Measurements from ENCODE around the gene SSNA1. TPM values are rescaled to one million over a fixed set of nuclear protein-coding genes. Genes with fewer than 3 reads are reported as not detected.
A peak's percentile ranks its signal among the peaks of the same experiment; 100 is the strongest.

The SSNA1 gene
- total and polyA plus RNA-seq, 2 donors (not counting 1 experiment from before 2014, with no cell fraction given): 37.7 to 56.3 TPM

- DNase-seq (ENCODE audit: low read depth in 2 of 2): no peak
Observed at GRCh38 chr9:137166380-137167229, 21.9 kb upstream of the SSNA1 start.

GRCh38 chr9:137167277-137167746, 21.2 kb upstream of the SSNA1 start:
- no peak for DNase-seq (ENCODE audit: low read depth in 2 of 2)
- H3K27ac ChIP-seq (ENCODE audit: insufficient read depth, low read length): no peak overlapping the region
- peaks cover 50% of the 10 kb centered on the region for H3K27me3 ChIP-seq (ENCODE audit: control insufficient read depth, insufficient read depth, low read length)
- no peaks in the 10 kb centered on the region for H3K9me3 ChIP-seq (ENCODE audit: control insufficient read depth, insufficient read depth, low read depth, low read length)
- H3K4me3 ChIP-seq (replicated peaks in 1 of 4; ENCODE audit: control extremely low read depth in 1 of 4, insufficient read depth in 1 of 4, low read depth in 3 of 4, low read length in 4 of 4): no peak overlapping the region
- H3K4me2 ChIP-seq (ENCODE audit: extremely low read depth, insufficient read depth, low read length): no peak overlapping the region
- H2AFZ ChIP-seq (ENCODE audit: low read length): no peak overlapping the region
- no peaks in the 10 kb centered on the region for H3K79me2 ChIP-seq (ENCODE audit: control insufficient read depth, insufficient read depth, low read length)
- no peaks in the 10 kb centered on the region for H4K20me1 ChIP-seq (ENCODE audit: control insufficient read depth, extremely low read depth, insufficient read depth, low read length)
- H3K4me1 ChIP-seq (ENCODE audit: control insufficient read depth, extremely low read depth, insufficient read depth, low read length): no peaks in the 10 kb centered on the region
- H3K36me3 ChIP-seq (ENCODE audit: control insufficient read depth, insufficient read depth, low read length): no peaks in the 10 kb centered on the region
- TF ChIP-seq, protein P1, sequence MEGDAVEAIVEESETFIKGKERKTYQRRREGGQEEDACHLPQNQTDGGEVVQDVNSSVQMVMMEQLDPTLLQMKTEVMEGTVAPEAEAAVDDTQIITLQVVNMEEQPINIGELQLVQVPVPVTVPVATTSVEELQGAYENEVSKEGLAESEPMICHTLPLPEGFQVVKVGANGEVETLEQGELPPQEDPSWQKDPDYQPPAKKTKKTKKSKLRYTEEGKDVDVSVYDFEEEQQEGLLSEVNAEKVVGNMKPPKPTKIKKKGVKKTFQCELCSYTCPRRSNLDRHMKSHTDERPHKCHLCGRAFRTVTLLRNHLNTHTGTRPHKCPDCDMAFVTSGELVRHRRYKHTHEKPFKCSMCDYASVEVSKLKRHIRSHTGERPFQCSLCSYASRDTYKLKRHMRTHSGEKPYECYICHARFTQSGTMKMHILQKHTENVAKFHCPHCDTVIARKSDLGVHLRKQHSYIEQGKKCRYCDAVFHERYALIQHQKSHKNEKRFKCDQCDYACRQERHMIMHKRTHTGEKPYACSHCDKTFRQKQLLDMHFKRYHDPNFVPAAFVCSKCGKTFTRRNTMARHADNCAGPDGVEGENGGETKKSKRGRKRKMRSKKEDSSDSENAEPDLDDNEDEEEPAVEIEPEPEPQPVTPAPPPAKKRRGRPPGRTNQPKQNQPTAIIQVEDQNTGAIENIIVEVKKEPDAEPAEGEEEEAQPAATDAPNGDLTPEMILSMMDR (conservative IDR thresholded peaks at IDR 0.05 in 1 of 2, IDR thresholded peaks at IDR 0.05 in 1 of 2; ENCODE audit: low read depth in 1 of 2, low read length in 2 of 2): no peak
- TF ChIP-seq EZH2 (IDR thresholded peaks at IDR 0.05; ENCODE audit: low read length, missing control alignments): no peak
- H3K9ac ChIP-seq (ENCODE audit: insufficient read depth, low read length): no peak overlapping the region

More at GRCh38 chr9:137166380-137167229, 21.9 kb upstream of the SSNA1 start:
- no peaks in the 10 kb centered on the region for H3K79me2 ChIP-seq (ENCODE audit: control insufficient read depth, insufficient read depth, low read length)
- H3K4me3 ChIP-seq (replicated peaks in 1 of 4; ENCODE audit: control extremely low read depth in 1 of 4, insufficient read depth in 1 of 4, low read depth in 3 of 4, low read length in 4 of 4): no peak overlapping the region
- no peaks in the 10 kb centered on the region for H3K4me1 ChIP-seq (ENCODE audit: control insufficient read depth, extremely low read depth, insufficient read depth, low read length)
- H3K27ac ChIP-seq (ENCODE audit: insufficient read depth, low read length): no peak overlapping the region
- H3K27me3 ChIP-seq (ENCODE audit: control insufficient read depth, insufficient read depth, low read length): peaks cover 50% of the 10 kb centered on the region
- TF ChIP-seq EZH2 (IDR thresholded peaks at IDR 0.05; ENCODE audit: low read length, missing control alignments): peak; percentile 77
- TF ChIP-seq, protein P1 (conservative IDR thresholded peaks at IDR 0.05 in 1 of 2, IDR thresholded peaks at IDR 0.05 in 1 of 2; ENCODE audit: low read depth in 1 of 2, low read length in 2 of 2): no peak
- H3K36me3 ChIP-seq (ENCODE audit: control insufficient read depth, insufficient read depth, low read length): no peaks in the 10 kb centered on the region
- no peak overlapping the region for H2AFZ ChIP-seq (ENCODE audit: low read length)
- H3K9ac ChIP-seq (ENCODE audit: insufficient read depth, low read length): no peak overlapping the region
- H3K9me3 ChIP-seq (ENCODE audit: control insufficient read depth, insufficient read depth, low read depth, low read length): no peaks in the 10 kb centered on the region
- H3K4me2 ChIP-seq (ENCODE audit: extremely low read depth, insufficient read depth, low read length): no peak overlapping the region
- H4K20me1 ChIP-seq (ENCODE audit: control insufficient read depth, extremely low read depth, insufficient read depth, low read length): no peaks in the 10 kb centered on the region

DNA sequence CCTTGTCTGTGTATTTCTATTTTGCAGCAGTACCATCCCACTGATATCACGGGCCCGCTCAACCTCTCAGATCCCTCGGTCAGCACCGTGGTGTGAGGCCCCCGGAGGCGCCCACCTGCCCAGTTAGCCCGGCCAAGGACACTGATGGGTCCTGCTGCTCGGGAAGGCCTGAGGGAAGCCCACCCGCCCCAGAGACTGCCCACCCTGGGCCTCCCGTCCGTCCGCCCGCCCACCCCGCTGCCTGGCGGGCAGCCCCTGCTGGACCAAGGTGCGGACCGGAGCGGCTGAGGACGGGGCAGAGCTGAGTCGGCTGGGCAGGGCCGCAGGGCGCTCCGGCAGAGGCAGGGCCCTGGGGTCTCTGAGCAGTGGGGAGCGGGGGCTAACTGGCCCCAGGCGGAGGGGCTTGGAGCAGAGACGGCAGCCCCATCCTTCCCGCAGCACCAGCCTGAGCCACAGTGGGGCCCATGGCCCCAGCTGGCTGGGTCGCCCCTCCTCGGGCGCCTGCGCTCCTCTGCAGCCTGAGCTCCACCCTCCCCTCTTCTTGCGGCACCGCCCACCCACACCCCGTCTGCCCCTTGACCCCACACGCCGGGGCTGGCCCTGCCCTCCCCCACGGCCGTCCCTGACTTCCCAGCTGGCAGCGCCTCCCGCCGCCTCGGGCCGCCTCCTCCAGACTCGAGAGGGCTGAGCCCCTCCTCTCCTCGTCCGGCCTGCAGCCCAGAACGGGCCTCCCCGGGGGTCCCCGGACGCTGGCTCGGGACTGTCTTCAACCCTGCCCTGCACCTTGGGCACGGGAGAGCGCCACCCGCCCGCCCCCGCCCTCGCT, 20.5 kb upstream of the SSNA1 start:
- H3K27ac ChIP-seq (ENCODE audit: insufficient read depth, low read length): no peak overlapping the region
- TF ChIP-seq EZH2 (IDR thresholded peaks at IDR 0.05; ENCODE audit: low read length, missing control alignments): peak; percentile 81
- TF ChIP-seq, protein P1 (conservative IDR thresholded peaks at IDR 0.05 in 1 of 2, IDR thresholded peaks at IDR 0.05 in 1 of 2; ENCODE audit: low read depth in 1 of 2, low read length in 2 of 2): no peak
- no peak overlapping the region for H3K4me2 ChIP-seq (ENCODE audit: extremely low read depth, insufficient read depth, low read length)
- no peaks in the 10 kb centered on the region for H4K20me1 ChIP-seq (ENCODE audit: control insufficient read depth, extremely low read depth, insufficient read depth, low read length)
- H3K27me3 ChIP-seq (ENCODE audit: control insufficient read depth, insufficient read depth, low read length): peaks cover 46% of the 10 kb centered on the region
- peak in 1 of 2 donors; percentile 39 for DNase-seq (ENCODE audit: low read depth in 2 of 2)
- no peaks in the 10 kb centered on the region for H3K4me1 ChIP-seq (ENCODE audit: control insufficient read depth, extremely low read depth, insufficient read depth, low read length)
- H3K79me2 ChIP-seq (ENCODE audit: control insufficient read depth, insufficient read depth, low read length): no peaks in the 10 kb centered on the region
- no peak overlapping the region for H3K9ac ChIP-seq (ENCODE audit: insufficient read depth, low read length)
- no peaks in the 10 kb centered on the region for H3K36me3 ChIP-seq (ENCODE audit: control insufficient read depth, insufficient read depth, low read length)
- H3K4me3 ChIP-seq (replicated peaks in 1 of 4; ENCODE audit: control extremely low read depth in 1 of 4, insufficient read depth in 1 of 4, low read depth in 3 of 4, low read length in 4 of 4): no peak overlapping the region
- no peaks in the 10 kb centered on the region for H3K9me3 ChIP-seq (ENCODE audit: control insufficient read depth, insufficient read depth, low read depth, low read length)
- H2AFZ ChIP-seq (ENCODE audit: low read length): no peak overlapping the region

Measured in fibroblast of lung (primary cell).